Keratinocyte (primary cell): ENCODE measurements around the gene KRTAP5-4.

Experiments
- EZH2 ChIP-seq: IDR thresholded peaks from one replicate; pipeline ENCODE4 v1.6.1; 2012; ENCODE audit warnings: inconsistent platforms, mild to moderate bottlenecking, low read length, moderate library complexity
- TF ChIP-seq, protein P1 (sequence below), 3 experiments: IDR thresholded peaks in 1 of 3; conservative IDR thresholded peaks in 1 of 3; optimal IDR thresholded peaks in 1 of 3; 2 replicates in 2 of 3; 3 replicates in 1 of 3; pipeline versions ENCODE3 to v1.5.1; 2011; ENCODE audit warnings: low read length in 3 of 3, mild to moderate bottlenecking in 3 of 3, moderate library complexity in 2 of 3, control low read depth in 1 of 3, inconsistent platforms in 1 of 3; ENCODE audit not compliant: insufficient read depth in 2 of 3; ENCODE audit errors: extremely low read depth in 1 of 3

DNA sequence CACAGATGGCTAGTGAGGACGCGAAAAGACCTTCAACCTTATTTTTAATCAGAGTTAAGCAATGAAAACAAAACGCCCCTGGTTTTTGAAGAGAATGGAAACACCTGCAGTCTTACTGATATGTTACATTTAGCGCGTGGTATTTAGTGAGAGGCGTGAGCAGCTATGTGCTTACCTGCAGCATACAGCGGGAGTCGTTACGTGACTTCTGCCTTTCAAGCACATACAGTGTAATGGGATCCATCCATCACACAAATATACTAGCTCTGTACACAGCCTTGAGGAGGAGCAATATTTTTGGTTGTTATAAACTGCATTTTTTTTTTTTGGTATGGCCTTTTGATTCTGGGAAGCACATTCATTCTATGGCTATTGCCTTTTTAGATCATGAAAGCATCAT lies 29.3 kb downstream of the KRTAP5-4 start:
- TF ChIP-seq, protein P1, sequence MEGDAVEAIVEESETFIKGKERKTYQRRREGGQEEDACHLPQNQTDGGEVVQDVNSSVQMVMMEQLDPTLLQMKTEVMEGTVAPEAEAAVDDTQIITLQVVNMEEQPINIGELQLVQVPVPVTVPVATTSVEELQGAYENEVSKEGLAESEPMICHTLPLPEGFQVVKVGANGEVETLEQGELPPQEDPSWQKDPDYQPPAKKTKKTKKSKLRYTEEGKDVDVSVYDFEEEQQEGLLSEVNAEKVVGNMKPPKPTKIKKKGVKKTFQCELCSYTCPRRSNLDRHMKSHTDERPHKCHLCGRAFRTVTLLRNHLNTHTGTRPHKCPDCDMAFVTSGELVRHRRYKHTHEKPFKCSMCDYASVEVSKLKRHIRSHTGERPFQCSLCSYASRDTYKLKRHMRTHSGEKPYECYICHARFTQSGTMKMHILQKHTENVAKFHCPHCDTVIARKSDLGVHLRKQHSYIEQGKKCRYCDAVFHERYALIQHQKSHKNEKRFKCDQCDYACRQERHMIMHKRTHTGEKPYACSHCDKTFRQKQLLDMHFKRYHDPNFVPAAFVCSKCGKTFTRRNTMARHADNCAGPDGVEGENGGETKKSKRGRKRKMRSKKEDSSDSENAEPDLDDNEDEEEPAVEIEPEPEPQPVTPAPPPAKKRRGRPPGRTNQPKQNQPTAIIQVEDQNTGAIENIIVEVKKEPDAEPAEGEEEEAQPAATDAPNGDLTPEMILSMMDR (optimal IDR thresholded peaks at IDR 0.05 in 1 of 3, IDR thresholded peaks at IDR 0.05 in 1 of 3, conservative IDR thresholded peaks at IDR 0.05 in 1 of 3; ENCODE audit: extremely low read depth in 1 of 3, insufficient read depth in 2 of 3, low read length in 3 of 3): no peak
- no peak for TF ChIP-seq EZH2
